ENCODE measurements around the gene DNMT3A.

DNA sequence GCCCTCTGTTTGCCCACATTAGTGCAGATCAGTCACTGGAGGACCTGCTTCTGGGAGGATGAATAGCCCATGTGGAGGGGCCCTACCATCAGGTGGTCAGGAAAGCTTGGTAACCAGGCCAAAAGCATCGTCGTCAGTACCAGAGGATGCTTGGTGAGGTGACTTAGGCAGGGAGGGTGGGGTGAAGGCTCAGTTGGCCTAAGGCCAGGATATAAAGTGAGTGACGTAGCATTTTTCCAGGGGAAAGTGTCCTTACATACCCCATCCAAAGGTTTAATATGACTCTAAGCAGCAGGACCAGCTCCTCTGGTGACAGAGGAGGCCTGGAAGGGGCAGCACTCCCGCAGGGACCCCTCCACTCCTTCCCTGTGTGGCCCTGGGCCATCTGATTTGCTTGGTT lies 27.7 kb upstream of the DNMT3A start:
- TF ChIP-seq, protein P1, sequence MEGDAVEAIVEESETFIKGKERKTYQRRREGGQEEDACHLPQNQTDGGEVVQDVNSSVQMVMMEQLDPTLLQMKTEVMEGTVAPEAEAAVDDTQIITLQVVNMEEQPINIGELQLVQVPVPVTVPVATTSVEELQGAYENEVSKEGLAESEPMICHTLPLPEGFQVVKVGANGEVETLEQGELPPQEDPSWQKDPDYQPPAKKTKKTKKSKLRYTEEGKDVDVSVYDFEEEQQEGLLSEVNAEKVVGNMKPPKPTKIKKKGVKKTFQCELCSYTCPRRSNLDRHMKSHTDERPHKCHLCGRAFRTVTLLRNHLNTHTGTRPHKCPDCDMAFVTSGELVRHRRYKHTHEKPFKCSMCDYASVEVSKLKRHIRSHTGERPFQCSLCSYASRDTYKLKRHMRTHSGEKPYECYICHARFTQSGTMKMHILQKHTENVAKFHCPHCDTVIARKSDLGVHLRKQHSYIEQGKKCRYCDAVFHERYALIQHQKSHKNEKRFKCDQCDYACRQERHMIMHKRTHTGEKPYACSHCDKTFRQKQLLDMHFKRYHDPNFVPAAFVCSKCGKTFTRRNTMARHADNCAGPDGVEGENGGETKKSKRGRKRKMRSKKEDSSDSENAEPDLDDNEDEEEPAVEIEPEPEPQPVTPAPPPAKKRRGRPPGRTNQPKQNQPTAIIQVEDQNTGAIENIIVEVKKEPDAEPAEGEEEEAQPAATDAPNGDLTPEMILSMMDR (IDR thresholded peaks at IDR 0.05 in 8 of 11, conservative IDR thresholded peaks at IDR 0.05 in 3 of 11): no peak
- TF ChIP-seq POLR2A (IDR thresholded peaks at IDR 0.05): no peak
- no peak for TF ChIP-seq POLR2AphosphoS5 (IDR thresholded peaks at IDR 0.05)
